ENCODE results near the gene KRT73.

Gene KRT73

DNA sequence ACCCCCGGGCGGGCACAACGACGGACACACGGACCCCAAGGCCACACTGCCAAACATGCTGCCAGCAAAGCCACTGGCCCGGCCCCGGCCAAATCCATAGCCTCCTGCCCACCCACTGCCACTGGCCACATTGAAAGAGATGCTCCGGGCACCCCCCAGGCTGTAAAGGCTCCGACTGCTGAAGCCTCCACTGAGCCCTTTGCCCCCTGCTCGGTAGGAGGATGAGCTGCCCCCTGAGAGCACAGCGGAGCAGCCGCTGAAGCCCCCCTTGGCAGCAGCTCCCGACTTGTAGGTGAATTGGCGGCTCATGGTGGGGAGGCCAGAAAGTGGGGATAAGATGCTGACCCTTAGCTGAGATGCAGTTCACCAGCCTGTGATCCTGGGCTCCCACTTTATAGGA lies at the start of gene KRT73:
Gene KRT73, minus strand, starts transcription at position 344 of the 400 bp plus-strand sequence. Its CDS starts 35 bp downstream, at position 309.
- no peak for DNase-seq (ENCODE audit: low read depth)

DNA sequence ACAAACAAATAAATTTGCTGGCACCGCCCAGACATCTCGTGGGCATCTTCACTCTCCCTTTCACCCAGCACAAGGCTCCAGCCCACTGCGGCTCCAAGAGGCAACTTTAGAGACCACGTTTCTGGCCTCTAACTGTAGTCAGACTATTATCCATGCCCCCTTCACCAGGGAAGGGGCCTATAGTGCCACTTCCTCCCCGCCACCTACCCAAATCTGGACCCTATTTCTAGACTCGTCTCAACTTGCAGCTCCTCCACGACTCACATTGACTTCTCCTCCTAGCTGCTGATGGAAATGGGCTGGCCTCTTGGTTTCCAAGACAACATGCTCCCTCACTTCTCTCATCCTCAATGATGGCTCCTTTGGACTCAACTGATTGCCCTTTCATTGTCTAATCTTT lies 49.6 kb upstream of the KRT73 start:
- DNase-seq (ENCODE audit: low read depth), result no peak

DNA sequence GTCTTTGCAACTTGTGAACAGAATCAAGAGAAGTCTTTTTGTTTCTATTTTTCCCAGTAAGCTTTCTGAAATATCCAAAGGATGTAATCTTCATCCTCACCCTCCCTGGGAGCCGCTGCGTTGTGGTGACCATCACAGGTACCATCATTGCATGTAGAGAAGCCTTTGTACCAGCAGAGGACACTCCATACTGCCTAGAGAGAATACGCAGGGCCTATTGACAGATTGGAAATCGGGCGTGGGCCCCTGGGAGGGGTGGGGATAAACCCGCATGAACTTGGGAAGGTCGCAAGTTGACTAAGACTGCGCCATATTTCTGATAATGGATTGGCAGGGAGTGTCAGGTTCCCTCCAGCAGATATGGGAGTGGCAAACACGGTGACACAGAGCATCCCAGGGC lies 49.1 kb upstream of the KRT73 start:
- no peak for DNase-seq (ENCODE audit: low read depth)

DNA sequence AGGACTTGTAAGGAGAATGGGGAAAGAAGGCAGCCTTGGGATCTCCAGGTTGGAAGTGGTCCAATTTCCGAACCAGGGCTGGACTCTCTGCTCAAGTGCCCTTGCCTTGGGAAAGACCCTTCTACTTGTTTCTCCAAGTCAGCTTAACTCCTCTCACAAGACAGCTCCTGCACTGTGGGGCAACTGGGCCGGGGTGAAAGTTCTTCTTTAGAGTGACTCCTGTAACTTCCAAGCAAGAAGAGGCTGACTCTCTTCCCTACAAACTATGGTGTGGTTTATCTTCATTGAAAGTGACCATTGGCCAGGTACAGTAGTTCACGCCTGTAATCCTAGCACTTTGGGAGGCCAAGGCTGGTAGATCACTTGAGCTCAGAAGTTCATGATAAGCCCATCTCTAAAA lies 48.1 kb upstream of the KRT73 start:
- DNase-seq (ENCODE audit: low read depth), result no peak

DNA sequence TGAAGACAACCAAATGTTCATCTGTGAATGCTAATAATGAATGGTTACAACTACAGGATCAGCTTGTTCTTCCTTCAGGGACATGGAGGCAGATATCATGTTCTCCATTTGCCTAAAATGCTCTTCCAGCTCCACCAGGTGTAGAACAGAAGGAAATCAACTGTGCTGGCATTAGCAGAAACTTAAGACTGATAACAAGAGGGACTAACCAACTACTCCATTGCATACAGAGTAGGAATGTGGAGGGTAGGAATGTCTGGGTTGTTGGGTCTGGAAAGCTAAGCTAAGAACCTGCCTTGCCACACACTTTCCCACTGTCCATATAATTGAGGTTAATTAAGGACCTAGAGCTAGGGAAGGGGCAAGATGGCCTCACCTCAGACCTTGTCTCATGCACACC lies 45.1 kb upstream of the KRT73 start:
- DNase-seq (ENCODE audit: low read depth), result no peak

DNA sequence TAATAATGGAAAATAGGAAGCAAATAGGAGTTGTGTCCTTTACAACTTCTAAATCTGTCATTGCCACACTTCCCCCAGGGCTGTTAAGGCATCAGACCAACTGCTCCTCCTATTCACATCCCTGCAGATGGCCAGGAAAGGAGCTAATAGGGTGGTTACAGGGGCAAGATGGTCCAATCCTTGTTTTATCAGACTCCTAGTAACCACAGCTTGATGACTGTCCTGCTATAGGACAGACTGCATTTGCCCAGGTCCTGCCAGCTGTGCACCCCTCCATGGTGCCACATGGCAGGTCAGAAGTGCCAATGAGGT lies 44.5 kb upstream of the KRT73 start:
- DNase-seq (ENCODE audit: low read depth), result no peak

DNA sequence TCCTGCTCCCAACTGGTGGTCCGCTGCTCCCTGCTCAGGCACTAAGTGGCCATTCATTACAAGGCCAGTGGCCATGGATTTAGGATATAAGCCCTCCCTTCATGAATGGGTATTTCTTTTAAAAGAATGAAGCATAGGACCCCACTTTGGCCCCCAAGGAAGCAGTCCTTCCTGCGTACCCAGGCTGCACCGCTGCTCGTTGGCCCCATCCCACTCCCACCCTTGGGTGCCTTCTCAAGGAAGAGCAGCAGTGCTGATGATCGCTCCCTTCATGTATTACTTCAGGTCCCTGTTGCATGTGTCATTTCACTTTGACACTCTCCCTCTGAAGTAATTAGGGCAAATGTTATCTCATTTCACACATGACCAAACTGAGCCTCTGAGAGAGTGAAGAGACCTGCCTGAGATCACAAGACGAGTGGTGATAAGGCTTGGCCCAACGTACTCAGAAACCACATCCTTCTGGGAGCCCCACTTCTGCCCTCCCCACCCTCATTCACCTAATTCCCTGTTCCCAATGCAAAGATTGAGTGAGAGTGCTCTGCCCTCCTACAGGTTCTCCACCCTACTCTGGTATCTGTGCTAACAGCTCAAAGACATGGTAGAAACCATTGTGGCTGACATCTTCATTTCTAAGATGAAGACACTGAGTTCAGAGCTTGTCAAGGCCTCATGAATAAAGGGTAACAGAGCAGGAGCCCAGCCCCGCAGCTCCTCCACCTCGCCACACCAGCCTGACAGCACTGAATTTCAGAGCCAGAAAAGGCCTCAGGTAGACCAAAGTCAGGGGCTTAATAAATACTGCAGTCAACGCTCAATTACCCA lies 43.9 kb upstream of the KRT73 start:
- no peak for DNase-seq (ENCODE audit: low read depth)

DNA sequence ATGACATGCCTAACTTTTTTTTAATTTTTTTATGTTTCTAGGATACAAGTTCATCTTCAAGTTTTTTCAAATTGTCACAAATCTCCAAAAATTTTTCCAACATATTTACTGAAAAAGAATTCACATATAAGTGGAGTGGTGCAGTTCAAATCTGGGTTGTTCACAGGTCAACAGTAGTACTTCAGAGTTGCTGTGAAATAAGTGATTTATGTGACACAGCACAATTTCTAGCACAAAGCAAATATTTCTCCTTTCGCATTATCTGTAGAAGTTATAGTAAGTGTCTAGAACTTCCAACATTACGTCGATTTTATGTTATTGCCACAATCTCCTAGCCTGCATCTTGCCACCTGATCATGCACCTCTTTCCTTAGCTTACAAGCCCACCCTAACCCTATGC lies 43.3 kb upstream of the KRT73 start:
- DNase-seq (ENCODE audit: low read depth), result no peak

DNA sequence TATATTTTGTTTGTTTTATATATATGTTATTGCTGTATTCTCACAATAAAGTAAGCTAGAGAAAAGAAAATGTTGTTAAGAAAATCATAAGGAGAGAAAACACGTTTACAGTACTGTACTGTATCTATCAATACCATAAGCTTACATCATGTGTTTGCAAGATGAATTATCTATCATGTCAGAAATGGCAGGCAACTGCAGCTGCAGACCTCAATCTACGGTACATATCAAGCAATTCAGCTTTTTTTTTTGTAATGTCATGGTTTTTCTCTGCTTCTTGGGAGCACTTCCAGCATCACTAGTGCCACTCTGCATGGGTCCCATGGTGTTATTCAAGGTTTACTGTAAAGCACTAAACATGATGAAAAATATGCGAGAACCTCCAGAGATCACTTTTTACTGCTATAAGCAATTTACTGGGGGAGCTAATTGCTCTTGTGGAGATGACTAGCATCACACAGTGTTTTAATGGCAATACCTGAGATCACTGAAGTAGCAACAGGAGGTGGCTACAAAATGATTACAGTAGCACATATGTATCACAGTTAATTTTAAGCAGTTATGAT lies 42.7 kb upstream of the KRT73 start:
- no peak for DNase-seq (ENCODE audit: low read depth)

DNA sequence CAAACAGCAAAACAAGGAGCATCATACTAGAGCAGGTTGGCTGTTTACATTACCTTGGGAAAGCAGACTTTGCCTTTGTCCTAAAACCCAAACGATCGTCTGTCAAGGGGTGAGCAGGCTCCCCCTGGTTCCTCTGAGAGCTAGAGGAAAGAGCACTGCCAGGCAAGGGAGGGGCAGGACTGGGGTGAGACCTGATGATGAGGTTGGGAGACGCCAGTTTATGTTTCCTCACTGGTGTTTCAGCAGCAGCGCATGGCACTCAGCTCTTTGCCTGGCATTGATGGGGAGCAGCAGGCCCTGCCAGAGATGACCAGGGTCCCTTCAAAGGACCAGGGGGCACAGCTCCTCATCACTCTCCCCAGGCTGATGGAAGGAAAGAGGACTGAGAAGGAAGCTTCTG lies 41.6 kb upstream of the KRT73 start:
- no peak for DNase-seq (ENCODE audit: low read depth)

DNA sequence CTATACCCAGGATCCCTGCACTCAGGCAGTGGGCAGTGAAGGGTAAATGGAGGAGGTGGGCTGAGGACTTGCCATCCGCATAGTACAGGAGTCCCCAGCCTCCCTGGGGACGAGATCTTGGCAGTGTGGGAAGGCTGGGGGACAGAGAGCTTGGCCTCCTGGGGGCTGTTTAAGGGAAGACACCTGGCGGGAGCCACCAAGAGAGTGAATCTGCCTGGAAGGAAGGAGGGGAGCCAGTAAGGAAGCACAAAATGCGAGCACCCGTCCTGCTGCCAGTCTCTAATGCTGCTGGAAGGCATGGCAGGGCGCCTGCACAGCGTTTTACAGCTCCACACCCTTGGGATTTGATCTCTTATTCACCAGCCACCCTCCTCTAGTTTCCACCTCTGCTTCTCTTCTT lies 41.0 kb upstream of the KRT73 start:
- no peak for DNase-seq (ENCODE audit: low read depth)

DNA sequence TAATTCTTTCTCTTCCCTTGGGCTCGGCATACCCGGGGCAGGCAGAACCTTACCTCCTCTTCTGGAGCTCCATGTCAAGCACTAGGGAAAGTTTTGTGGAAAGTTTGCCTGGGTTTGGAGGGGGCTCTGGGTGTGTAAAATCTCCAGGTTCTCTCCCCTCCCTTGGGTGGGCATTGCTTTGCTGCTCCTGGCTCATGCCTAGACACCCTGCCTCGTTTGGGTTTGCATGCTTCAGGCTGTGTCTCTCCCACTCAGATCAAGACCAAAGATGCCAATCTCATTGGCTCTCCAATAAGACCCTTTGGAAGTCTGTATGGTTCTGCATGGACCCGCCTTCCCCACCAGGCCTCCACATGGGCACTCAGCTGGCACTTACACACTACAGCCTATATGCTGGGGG lies 39.8 kb upstream of the KRT73 start:
- DNase-seq (ENCODE audit: low read depth), result no peak

DNA sequence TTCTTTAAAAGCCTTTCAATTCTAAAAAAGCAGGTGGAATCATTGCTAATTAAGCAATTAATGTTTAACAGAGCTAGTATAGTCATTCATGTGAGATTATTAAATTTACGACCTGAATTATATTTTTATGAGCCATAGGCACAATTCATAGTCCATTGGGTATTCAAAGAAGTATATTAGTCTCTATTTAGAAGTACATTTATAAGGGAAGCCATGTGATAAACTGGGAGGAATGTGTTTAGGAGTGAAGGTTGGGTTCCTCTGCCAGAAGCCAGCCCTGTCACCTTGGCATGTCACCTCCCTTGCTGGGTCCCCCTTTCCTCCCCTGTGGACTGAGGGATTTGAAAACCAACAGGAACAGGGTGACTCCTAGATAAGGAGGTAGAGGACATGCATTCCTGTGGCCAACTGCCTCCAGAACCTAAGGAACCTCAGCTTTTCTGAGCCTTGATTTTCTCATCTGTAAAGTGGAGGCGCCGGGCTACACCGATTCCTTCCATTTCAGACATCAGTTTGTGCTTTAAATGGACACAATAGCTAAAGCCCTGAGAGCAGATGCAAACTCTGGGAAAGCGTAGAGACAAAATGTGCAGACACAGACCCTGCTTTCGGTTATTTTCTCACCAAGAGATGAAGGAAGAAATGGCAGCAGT lies 39.0 kb upstream of the KRT73 start:
- DNase-seq (ENCODE audit: low read depth), result no peak

DNA sequence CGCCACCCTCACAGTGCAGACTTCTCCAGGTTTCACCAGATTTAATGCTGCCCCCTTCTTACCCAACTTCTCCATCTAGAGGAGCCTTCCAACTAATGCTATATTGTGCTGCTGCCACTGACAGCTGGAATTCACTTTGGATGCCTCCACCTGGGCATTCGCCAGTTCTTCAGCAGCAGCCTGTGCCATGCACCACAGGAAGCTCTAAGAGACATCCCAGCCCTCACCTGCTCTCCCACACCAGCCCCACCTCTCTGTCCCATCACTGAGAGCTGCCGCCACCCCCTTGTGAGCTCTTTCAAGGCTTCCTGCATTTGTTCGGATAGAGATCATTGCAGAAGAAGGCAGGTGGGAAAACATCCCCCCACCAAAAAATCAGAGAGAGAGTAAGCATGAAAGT lies 38.3 kb upstream of the KRT73 start:
- DNase-seq (ENCODE audit: low read depth), result no peak

DNA sequence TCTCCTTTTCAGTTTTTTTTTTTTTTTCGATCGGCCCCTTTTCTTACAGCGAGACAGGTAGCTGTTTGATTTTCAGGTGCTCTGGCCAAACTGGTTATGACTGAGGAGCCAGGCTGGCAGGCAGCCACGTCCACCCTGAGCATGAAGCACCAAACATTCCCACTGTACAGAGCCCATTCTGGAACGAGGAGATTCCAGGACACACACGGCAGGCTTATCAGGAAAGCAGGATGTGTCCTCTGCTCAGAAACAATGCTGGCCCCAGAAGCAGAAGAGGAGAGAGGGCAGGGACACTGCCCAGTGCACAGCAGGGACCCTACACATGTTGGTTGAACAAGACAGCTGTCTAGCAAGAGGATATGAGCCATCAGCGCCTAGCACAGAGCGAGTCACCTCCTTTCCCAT lies 37.4 kb upstream of the KRT73 start:
- DNase-seq (ENCODE audit: low read depth), result no peak

DNA sequence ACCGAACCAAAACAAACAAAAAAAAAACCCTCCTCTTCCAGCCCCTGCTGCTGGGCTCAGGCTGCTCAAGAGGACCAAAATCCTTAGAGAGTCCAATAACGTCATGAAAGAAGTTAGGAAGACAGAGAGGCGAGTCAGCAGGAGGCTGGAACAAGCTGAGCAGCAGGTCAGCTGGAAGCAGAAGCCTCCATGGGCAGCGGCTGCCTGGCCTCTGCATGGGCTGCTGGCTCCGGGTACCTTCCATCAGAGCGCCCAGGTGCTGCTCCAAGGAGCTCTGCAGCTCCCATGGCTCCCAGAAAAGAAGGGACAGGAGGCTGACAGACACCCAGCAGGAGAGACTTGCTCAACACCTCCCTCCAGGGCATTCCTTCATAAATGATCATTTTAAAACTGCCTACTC lies 36.9 kb upstream of the KRT73 start:
- DNase-seq (ENCODE audit: low read depth), result no peak

DNA sequence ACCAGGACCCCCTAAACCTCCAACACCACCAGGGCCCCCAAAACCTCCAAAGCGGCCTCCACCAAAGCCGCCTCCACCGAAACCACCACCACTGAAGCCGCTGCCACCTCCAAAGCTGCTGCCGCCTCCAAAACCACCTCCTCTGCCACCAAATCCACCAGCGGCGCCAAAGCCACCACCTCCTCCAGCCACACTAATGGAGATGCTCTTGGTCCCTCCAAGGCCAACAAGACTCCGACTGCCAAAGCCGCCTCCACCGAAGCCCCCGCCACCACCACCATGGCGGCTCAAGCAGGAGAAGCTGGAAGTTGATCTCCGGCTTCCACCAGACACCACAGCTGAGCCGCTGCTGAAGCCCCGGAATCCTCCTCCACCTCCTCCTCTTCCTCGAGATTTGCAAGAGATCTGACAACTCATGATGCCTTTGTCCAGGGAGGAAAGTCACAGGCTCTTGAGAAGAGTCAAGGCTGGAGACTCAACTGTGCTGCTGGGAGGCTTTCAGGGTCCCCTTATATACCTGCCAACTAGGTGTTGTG lies 33.4 kb upstream of the KRT73 start, which contains the start of gene KRT2:
Gene KRT2, minus strand, starts transcription at position 486 of the 536 bp plus-strand sequence. Its CDS starts 69 bp downstream, at position 417.
- DNase-seq (ENCODE audit: low read depth), result no peak

DNA sequence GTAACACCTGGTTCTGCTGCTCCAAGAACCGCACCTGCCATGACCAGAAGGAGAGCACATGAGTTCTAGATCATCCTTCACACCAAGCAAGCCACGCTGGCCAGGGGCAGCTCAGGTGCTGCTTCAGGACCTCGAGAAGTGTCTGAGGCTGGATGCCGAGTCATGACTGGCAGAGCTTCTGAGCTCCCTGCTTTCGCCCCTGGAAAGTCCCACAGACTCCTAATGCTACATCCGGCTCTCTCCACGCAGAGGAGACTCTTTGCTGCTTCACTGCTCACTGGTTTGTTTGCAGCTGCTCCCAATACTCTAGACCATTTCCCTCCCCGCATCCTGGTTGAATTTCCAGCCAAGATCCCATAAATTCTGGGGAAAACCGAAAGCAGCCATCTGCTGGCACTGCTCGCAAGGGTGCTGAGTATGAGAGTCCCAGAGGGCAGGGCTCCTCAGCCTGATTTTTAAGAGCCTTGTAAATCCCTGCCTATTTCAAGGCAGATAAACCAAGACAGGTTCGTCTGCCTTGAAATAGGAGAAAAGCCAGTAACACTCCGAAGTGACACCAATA lies 32.2 kb upstream of the KRT73 start:
- DNase-seq (ENCODE audit: low read depth), result no peak

DNA sequence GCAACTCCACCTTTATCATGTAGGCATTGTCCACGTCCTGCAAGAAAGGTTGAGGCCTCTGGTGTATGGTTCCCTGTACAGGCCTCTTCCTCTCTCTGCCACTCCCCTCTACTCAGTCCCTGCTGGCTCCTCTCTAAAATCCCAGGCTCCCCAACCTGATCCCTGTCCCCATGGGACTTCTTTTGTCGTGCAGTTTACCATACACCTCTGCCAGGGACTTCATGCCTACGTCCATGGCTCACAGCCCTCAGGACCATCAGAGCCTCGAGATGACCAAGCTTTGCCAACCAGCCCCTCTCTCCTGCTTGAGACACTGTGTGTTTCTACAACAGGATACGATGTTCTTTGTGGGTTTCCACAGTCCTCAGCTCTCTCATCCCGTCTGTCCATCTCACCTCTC lies 30.7 kb upstream of the KRT73 start:
- DNase-seq (ENCODE audit: low read depth), result no peak

DNA sequence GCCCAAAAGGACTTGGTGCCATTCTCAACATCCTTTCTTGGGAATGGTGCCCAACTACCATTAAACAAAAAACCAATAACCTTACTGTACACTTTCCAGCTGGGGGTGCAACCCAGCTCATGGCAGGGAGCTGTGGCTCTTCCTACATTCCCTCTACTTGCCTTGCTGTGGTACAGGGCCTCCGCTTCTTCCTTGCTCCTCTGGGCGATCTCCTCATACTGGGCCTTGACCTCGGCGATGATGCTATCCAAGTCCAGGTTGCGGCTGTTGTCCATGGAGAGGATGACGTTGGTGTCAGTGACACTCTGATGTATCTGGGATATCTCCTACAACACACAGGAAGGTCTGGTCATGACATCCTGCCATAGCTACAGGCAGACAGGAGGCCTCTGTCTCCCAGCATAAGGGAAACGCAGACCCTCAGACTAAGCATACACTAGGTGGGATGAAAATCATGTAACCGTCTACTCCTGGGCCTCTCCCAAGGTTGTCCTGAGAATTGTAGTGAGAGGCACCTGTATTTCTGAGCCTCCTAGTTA lies 29.7 kb upstream of the KRT73 start:
- DNase-seq (ENCODE audit: low read depth), result no peak

DNA sequence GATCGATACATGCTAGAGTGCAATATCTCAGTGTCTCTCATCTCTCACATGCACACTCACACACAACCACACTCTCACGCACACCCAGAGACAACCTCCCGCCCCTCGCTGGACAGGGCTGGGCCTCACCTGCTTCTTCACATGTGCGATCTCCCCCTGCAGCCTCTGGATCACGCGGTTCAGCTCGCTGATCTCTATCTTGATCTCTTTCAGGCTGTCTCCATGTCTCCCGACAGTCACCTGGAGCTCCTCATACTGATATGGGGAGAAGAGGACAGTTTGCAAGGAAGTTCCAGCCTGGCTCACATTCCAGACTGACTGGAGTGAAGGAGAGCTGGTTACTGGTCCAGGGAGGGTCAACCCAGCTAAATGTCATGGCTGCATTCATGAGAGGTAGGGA lies 29.2 kb upstream of the KRT73 start:
- no peak for DNase-seq (ENCODE audit: low read depth)

DNA sequence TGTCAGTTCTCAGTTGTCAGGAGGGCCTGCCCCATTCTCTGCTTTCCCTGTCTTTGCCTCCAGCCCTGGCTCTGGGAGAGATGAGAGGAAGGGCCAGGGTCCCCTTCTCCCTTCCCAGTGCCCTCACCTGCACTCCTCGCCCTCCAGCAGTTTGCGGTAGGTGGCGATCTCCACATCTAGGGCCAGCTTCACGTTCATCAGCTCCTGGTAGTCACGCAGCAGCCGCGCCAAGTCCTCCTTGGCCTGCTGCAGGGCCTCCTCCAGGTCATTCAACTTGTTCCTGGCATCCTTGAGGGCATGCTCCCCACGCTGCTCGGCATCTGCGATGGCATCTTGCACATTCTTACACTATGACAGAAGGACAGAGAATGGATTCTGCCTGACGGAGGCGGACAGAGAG lies 28.3 kb upstream of the KRT73 start:
- DNase-seq (ENCODE audit: low read depth), result no peak

DNA sequence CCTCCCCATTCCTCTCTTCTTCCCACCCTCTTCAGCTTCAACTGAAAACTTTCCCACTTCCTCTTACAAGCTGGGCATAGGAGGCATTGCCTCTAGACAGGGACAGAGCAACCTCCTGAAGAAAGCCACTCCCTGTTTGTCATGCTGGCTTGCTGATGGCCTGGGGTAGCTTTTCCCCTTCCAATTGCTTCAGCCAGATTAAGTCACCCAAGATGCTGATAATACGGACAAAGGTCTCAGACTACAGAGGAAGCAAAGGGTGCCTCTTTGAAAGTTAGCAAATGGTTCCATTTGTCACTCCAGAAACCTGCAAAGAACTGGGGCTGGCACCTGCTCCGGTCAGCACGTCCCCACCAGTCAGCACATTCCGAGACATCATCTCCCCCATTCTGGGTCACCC lies 27.6 kb upstream of the KRT73 start:
- DNase-seq (ENCODE audit: low read depth), result no peak
